Body of pancreas (tissue), 4 donors: ENCODE results near the gene ZNF527. TPM values are rescaled to one million over a fixed set of nuclear protein-coding genes. Genes with fewer than 3 reads are reported as not detected.

ENCODE experiments used
- ATAC-seq: fragments of 150-250 bp; one replicate; pipeline ENCODE4 v1.9.1; 2016
- DNase-seq, 4 donors: peaks; one replicate each; pipeline ENCODE4 v3.0.0-alpha.2; 2019
- H3K27ac ChIP-seq, 4 donors: fragments of 200-600 bp; sonication (generic); 1 replicate in 3 of 4; 2 replicates in 1 of 4; pipeline versions ENCODE4 v1.5.1 to v1.6.1; 2016 to 2019; ENCODE audit warnings: mild to moderate bottlenecking in 1 of 4, mixed read lengths in 1 of 4, moderate library complexity in 1 of 4
- H3K27me3 ChIP-seq, 2 donors: fragments of 200-600 bp; sonication (generic); one replicate each; pipeline ENCODE4 v1.6.0; 2016; ENCODE audit warnings: mild to moderate bottlenecking in 1 of 2
- H3K36me3 ChIP-seq, 2 donors: fragments of 200-600 bp; sonication (generic); replicated peaks in 1 of 2; 2 replicates each; pipeline ENCODE4 v1.5.1; 2016; ENCODE audit warnings: low read depth in 2 of 2; ENCODE audit not compliant: insufficient read depth in 1 of 2
- H3K4me1 ChIP-seq: fragments of 200-600 bp; sonication (generic); one replicate; pipeline ENCODE4 v1.6.0; 2016
- H3K4me3 ChIP-seq, 2 donors: fragments of 200-600 bp; sonication (generic); 1 replicate in 1 of 2; 2 replicates in 1 of 2; pipeline ENCODE4 v1.5.1; 2016 to 2019
- H3K9me3 ChIP-seq, 3 donors: fragments of 200-600 bp; sonication (generic); 1 replicate in 2 of 3; 2 replicates in 1 of 3; pipeline ENCODE4 v1.5.1; 2016
- POLR2A ChIP-seq, 3 donors: fragments of 450-650 bp; IDR thresholded peaks; one replicate each; pipeline ENCODE4 v1.6.1; 2016; ENCODE audit warnings: antibody characterized with exemption in 3 of 3, mild to moderate bottlenecking in 2 of 3
- WGBS, 2 donors: methylation state at CpG; one replicate each; pipeline ENCODE4 v1.1.5; 2017; 5-methylcytosine and 5-hydroxymethylcytosine counted together
- intact Hi-C: fragments of 100-400 bp; cut with DNase I; formaldehyde crosslinking; loops from one replicate; pipeline ENCODE4 v1.15.1; 2023
- total RNA-seq, 2 donors: library from RNA; depleted of rRNA; stranded (reverse); fragments of >200 nt; gene quantifications; one replicate each; pipeline ENCODE4 v1.1.0, GENCODE V29; 2016
- TF ChIP-seq, protein P1 (sequence below), 7 experiments: fragments of 450-650 bp in 4 of 7; fragments of 200-600 bp in 3 of 7; sonication (generic) in 3 of 7; IDR thresholded peaks; one replicate each; pipeline ENCODE4 v1.5.1; 2016 to 2019; ENCODE audit warnings: antibody characterized with exemption in 7 of 7

The ZNF527 gene
- total RNA-seq, 2 donors from 2014 or later: 5.9 to 7.3 TPM

DNA sequence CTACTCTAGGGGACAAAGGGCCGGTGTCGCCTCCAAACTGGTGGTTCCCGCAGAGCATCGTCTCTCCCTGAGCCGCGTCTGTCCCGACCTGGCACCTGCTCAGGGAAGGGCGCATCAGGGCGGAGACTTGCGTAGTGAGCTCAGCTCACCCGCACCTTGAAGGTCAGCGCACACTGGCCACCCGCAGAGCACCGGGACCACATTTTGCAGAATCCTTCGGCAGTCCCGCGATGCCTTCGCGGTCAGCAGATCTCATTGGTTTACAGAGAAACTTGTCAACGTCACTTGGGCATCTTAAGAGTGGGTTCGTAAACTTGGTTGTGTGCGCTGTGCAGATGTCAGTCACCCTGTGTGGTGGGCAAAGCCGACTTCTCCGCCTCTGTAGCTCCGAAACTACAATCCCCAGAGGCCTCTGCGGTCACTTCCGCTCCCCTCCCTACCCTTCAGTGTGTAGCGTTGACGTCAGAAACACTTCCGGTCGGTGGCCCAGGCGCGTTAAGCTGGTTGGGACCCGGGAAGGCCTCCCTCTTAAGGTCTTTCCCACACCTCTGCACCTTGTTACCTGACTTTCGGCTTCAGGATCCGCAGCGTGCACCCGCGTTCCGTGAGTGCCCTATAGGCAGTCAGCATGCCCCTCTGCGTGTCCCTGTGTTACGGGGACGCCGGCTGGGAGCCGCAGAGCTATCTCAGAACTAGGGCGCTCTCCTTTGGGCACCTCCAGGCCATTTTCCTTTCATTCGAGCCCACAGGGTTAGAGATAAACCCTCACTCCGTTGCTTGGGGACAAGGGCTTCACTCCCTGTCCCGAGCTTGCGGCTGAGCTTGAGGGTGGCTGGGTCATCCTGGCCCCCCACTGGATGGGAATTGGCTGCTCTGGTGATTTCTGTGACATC, 36.5 kb upstream of the ZNF527 start:
- peaks cover 16% of the 10 kb centered on the region for H3K4me1 ChIP-seq
- peak; percentile 90 to 94 (median 92) for DNase-seq
- H3K36me3 ChIP-seq: no peaks in the 10 kb centered on the region
- 0 to 12% methylated on average over 27 to 48 of the region's 50 CpGs for WGBS, 2 donors
- TF ChIP-seq, protein P1, sequence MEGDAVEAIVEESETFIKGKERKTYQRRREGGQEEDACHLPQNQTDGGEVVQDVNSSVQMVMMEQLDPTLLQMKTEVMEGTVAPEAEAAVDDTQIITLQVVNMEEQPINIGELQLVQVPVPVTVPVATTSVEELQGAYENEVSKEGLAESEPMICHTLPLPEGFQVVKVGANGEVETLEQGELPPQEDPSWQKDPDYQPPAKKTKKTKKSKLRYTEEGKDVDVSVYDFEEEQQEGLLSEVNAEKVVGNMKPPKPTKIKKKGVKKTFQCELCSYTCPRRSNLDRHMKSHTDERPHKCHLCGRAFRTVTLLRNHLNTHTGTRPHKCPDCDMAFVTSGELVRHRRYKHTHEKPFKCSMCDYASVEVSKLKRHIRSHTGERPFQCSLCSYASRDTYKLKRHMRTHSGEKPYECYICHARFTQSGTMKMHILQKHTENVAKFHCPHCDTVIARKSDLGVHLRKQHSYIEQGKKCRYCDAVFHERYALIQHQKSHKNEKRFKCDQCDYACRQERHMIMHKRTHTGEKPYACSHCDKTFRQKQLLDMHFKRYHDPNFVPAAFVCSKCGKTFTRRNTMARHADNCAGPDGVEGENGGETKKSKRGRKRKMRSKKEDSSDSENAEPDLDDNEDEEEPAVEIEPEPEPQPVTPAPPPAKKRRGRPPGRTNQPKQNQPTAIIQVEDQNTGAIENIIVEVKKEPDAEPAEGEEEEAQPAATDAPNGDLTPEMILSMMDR (IDR thresholded peaks at IDR 0.05): peak in 1 of 7 experiments; percentile 5
- peak in 2 of 3 donors; percentile 73 for TF ChIP-seq POLR2A (IDR thresholded peaks at IDR 0.05)
- peak overlapping the region; percentile 65 to 87 (median 82) for H3K27ac ChIP-seq
- no peaks in the 10 kb centered on the region for H3K27me3 ChIP-seq
- intact Hi-C loops: no loop called here
- no peaks in the 10 kb centered on the region for H3K9me3 ChIP-seq
- peak overlapping the region; percentile 53 to 84 for H3K4me3 ChIP-seq
- peak; percentile 97 for ATAC-seq

DNA sequence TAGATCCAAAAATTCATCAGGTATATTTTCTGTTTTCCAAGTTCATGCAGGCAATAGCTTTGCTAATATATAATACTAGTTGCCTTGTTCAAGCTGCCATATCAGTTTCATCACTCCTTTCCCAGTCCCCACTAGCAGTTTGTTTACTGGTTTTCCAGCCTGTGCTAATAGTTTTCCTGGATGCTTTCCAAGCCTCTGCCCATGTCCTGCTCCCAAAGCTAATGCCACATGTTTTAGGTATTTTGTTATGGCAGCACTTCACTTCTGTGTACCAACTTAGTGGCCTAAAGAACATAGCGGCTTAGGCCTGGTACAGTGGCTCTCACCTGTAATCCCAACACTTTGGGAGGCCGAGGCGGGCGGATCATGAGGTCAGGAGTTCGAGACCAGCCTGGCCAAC, 28.1 kb upstream of the ZNF527 start:
- intact Hi-C loops: no loop called here
- WGBS, 2 donors: 97 to 99% methylated on average over 5 of the region's 5 CpGs
- Histone ChIP-seq H3K4me3 (no peak overlapping the region), H3K27ac (no peak overlapping the region), H3K4me1 (no peaks in the 10 kb centered on the region), H3K36me3 (peaks cover 0 to 4% of the 10 kb centered on the region in 2 donors), H3K27me3 (no peaks in the 10 kb centered on the region), H3K9me3 (no peaks in the 10 kb centered on the region)
- no peak for DNase-seq
- TF ChIP-seq POLR2A (IDR thresholded peaks at IDR 0.05): no peak
- TF ChIP-seq, protein P1 (IDR thresholded peaks at IDR 0.05): no peak
- ATAC-seq: no peak

DNA sequence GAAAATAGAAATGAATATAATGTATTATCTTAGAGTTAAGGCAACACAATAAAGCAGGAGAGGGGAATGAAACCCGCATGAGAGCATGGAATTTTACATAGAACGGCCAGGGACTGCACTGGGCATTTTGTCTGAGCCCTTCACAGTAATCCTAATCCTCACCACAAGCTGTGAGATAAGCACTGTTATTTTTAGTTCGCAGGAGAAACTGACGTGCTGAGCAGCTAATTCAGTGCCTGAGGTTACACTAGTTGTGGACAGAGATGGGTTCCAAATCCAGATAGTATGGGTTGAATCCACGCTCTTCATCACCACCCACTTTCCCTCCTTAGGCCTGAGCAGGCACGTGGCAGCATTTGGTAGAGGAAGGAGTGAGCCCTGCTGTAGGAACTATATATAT, 24.8 kb upstream of the ZNF527 start:
- Histone ChIP-seq H3K27me3 (no peaks in the 10 kb centered on the region), H3K27ac (no peak overlapping the region), H3K36me3 (peaks cover 0 to 6% of the 10 kb centered on the region in 2 donors), H3K4me1 (no peaks in the 10 kb centered on the region), H3K4me3 (no peak overlapping the region), H3K9me3 (no peaks in the 10 kb centered on the region)
- no peak for DNase-seq
- no peak for TF ChIP-seq POLR2A (IDR thresholded peaks at IDR 0.05)
- TF ChIP-seq, protein P1 (IDR thresholded peaks at IDR 0.05): no peak
- WGBS, 2 donors: 67 to 76% methylated on average over 6 of the region's 6 CpGs
- intact Hi-C loops: no loop called here
- ATAC-seq: no peak

DNA sequence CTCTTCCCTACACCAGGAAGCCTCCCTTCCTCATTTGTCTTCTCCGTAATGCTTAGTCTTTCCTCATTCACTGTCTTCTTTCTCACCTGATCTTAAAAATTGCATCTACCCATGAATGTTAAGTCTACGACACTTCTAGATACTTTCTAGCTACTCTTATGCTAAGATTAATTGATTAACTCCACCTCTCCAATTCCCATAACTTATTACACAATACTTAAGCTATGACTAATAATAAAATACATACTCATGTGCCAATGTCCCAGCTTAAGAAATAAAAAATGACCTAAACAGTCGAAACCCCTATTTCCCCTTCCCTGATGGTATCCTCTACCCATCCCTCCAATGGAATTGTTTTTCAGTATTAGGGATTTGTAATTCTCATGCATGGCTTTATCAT, 22.8 kb upstream of the ZNF527 start:
- WGBS, 2 donors: 94 to 95% methylated on average over 3 of the region's 3 CpGs
- intact Hi-C loops: no loop called here
- no peak for DNase-seq
- TF ChIP-seq, protein P1 (IDR thresholded peaks at IDR 0.05): no peak
- TF ChIP-seq POLR2A (IDR thresholded peaks at IDR 0.05): no peak
- H3K4me3 ChIP-seq: no peak overlapping the region
- no peaks in the 10 kb centered on the region for H3K4me1 ChIP-seq
- no peak overlapping the region for H3K27ac ChIP-seq
- H3K36me3 ChIP-seq: peaks cover 0 to 6% of the 10 kb centered on the region in 2 donors
- no peaks in the 10 kb centered on the region for H3K9me3 ChIP-seq
- no peaks in the 10 kb centered on the region for H3K27me3 ChIP-seq
- ATAC-seq: no peak
